Non-pigmented ciliary epithelial cell (primary cell): ENCODE measurements around the gene TMEM135.
"Not testable (repeated sequence)": the region's sequence is repeated elsewhere in the genome, so short reads cannot be mapped to it uniquely, and the experiment has no call there.

ENCODE experiments used
- DNase-seq: peaks from one replicate; pipeline ENCODE4 v3.0.0-alpha.2; 2010; ENCODE audit warnings: low read depth

Gene TMEM135

DNA sequence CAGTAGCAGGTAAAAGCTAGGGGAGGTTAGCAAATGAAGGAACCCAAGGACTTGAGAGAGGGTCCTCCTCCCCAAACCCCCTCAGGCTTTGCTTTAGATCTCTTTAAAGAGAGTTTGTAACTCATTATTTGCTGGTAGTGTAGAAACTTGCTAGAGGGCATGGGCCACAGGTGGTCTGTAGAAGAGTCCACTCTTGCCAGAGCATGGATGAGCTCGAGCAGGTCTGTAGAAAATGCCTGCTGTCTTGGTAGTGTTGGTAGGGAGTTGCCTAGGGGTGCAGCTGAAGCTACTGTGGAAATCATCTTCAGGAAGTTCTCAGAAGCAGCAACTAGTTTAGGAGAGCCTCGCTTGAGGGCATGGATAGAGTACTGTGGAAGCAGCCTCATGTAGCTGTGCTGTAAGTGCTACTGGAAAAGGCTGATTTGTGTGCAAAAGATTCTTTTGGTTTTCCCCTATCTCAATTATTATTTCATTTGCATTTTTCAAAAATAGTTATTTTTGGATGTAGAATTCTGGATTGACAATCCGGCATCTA is 104.3 kb downstream of the TMEM135 start:
- no peak for DNase-seq

DNA sequence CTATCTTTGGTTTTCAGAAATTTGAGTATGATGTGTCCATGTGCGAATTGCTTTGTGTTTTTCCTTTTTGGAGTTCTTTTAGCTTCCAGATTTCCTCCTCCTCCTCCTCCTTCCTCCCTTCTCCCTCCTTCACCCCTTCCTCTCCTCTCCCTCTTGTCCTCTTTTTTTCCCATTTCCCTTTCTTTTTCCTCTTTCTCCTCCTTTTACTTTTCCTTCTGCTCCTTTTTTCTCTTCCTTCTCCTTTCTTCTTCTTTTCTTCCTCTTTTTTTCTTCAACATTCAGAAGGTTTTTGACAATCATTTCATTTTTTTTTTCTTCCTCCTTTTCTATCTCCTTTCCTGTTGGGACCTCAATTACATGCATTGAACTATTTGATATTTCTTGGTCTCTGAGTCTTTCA is 104.9 kb downstream of the TMEM135 start:
- no peak for DNase-seq

DNA sequence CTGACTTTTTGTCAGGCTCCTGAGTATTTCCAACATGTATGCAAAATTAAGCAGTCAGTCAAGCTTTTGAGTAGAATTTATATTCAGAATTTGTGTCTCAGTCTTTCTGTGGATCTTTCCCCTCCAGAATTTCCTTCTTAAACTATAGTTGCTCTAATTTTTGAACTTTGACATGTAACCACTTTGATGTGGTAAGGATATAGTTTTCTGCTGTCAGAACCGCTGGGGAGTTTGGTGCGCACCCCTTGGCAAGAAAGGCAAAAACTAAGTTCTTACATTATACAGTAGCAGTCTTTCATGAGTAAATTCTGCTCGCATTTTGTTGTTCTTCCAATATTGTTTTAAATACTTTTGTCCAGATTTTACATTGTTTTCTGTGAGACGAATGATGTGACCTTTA is 105.9 kb downstream of the TMEM135 start:
- DNase-seq, result no peak

DNA sequence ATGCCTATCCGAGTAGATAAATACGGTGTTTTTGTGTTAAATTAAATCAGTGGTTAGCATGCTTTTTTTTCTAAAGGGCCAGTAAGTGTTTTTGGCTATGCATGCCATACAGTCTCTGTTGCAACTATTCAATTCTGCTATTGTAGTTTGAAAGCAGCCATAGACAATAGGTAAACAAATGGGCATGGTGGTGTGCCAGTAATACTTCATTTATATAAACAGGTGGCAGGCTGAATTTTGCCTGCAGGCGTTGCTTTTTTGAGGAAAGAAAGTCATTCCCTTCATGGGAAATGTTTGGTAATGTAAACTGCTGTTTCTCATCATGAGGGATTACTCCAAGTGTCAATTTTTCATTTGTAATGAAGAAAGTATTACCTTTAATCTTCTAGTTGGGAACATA is 106.5 kb downstream of the TMEM135 start:
- DNase-seq, result no peak

DNA sequence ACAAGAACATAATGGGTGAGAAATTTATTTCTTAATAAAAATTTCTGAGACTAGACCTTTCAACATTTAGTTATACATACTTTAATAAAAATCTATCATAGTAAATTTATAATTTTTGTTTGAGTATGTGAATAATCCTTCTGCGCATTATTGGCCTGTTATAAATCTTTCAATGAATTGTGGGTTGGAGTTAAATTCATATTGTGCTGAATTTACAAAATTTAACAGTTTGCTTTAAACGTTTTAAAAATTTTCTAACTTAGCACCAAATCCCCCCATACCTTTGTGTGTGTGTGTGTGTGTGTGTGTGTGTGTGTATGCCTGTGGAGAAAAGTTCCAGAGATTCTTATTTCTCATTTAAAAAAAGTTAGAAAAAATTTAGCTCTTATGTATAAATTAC is 111.0 kb downstream of the TMEM135 start:
- no peak for DNase-seq

DNA sequence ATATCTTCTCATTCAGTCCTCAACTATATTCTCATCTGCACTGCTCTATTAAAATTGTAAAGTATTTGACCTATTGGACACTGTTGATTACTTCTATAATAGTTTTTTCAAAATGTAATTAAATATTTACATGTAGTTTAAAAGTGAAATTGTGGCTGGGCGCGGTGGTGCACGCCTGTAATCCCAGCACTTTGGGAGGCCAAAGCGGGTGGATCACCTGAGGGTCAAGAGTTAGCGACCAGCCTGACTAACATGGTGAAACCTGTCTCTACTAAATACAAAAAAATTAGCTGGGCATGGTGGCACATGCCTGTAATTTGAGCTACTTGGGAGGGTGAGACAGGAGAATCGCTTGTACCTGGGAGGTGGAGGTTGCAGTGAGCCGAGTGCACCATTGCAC is 112.0 kb downstream of the TMEM135 start:
- DNase-seq, result not testable (repeated sequence)

DNA sequence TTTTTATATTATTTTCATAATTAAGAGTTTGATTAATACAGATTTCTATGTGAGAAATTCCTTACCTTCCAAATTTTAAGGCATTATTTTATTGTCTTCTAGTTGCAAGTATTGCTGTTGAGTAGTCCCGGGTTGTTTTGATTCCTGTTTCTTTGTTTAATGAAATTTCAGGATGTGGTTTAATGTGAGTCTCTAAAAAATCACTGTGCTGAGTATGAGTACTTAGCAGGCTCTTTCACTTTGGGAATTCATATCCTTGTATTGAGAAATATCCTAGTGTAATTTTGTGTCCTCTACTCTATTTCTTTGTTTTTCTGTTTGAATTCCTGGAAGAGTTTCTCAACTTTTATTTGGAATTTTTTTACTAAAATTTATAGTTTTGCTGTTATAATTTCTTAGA is 113.2 kb downstream of the TMEM135 start:
- no peak for DNase-seq

DNA sequence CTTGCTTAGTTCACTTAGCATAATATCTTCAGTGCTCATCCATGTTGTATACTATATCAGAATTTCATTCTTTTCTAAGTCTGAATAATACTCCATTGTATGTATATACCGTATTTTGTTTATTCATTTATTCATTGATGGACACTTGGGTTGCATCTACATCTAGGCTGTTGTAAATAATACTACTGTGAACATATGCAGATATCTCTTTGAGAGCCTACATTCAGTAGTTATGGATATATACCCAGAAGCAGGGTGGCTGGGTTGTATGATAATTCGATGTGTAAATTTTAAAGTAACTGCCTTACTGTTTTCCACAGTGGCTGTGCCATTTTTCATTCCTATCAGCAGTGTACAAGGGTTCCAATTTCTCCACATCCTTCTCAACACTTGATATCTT is 116.5 kb downstream of the TMEM135 start:
- no peak for DNase-seq

DNA sequence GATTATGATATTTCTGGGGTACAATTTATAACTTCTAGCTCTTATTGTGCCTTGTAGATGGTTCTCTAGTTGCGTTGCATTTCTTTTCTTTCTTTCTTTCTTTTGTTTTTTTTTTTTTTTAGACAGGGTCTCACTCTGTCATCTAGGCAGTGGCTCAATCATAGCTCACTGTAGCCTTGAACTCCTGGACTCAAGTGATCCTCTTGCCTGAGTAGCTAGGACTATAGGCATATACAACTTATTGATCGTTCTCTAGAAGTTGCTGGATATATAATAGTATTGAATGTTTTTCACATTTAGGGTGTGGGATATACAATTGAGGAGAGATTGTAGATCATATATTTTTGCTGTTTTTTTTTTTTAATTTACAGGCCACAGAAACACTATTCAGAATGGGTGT is 119.2 kb downstream of the TMEM135 start:
- DNase-seq, result no peak

DNA sequence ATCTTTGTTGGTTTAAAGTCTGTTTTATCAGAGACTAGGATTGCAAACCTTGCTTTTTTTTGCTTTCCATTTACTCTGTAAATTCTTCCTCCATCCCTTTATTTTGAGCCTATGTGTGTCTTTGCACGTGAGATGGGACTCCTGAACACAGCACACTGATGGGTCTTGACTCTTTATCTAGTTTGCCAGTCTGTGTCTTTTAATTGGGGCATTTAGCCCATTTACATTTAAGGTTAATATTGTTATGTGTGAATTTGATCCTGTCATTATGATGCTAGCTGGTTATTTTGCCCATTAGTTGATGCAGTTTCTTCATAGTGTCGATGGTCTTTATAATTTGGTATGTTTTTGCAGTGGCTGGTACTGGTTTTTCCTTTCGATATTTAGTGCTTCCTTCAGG is 131.3 kb downstream of the TMEM135 start:
- DNase-seq, result not testable (repeated sequence)

DNA sequence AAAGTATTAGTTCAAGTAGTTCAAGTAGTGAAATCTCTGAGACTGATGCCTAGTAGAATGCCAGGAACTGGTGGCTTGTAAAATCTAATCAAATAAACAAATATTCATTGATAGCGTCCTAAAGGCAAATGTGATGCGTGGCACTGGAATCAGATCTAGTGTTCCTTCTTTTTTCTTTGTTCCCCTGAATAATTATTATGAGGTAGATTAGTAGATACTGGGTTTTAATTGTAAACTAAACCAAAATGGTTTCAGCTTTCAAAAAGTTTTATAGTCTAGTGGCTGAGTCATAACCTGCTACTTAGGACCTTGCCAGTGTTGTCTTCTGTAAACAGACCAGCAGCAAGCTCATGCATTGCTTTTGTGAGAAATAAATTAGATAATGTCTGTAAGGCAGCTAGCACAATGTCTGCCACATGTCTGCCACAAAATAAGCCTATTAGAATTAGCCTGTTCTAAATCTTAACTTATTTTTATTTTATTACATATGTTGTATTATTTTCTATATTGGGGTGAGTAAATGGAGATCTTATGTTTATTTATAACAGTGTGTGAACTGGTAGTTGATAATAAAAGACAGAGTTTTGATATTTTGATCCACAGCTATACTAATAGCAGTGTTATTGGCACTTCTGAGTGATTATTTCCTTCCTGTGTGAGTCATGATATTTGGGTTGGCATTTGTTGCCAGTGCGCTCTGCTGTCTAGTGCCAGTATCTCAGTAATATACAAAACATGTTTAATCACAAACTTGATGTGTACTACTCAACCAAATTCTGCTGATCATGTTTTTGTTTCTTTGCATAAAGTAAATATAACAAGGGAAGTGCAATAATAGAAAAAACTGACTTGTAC is 135.7 kb downstream of the TMEM135 start:
- DNase-seq, result peak; percentile 41

DNA sequence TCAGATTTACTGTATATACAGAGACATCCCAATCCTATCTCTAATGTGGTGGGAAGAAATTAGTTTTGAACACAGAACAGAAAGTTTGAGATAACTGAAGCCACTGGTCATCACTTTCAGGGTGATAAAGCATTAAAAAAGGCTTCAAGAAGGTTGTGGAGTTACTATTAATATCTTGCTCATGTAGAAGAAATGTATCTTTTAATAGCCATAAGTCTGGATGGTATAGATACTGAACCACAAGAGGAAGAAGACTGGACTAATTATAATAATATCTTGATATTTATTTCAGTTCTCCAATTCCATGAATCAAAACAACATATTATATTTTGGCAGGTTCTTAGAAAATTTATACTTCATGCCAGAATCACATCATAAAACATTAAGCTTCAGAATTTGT is 137.1 kb downstream of the TMEM135 start:
- DNase-seq, result no peak

DNA sequence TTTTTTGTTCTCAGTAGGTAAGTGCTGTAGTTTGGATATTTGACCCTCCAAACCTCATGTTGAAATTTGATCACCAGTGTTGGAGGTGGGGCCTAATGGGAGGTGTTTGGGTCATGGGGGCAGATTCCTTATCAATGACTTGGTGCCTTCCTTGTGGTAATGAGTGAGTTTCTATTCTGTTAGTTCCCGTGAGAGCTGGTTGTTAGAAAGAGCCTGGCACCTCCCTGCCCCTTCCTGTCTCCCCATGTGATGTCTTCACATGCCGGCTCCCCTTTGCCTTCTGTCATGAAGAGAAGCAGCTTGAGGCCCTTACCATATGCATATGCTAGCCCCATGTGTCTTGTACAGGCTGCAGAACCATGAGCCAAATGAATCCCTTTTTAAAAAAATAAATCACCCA is 138.3 kb downstream of the TMEM135 start:
- DNase-seq, result no peak

DNA sequence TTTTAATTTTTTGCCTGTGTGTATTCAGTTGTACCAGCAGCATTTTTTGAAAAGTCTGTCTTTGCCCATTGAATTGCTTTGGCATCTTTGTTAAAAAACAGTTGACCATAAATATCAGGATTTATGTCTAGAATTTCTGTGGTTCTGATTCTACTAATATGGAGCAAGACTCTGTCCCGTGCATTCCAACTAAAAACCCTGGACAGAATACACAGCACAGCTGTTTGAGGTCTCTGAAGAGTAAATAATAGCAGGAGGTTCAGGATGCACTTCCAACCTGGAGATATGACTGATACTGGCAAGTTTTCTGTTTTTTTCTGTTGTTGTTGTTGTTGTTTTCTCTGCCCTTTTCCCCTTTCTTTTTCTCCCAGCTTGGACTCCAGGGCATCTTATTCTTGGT is 141.9 kb downstream of the TMEM135 start:
- no peak for DNase-seq

DNA sequence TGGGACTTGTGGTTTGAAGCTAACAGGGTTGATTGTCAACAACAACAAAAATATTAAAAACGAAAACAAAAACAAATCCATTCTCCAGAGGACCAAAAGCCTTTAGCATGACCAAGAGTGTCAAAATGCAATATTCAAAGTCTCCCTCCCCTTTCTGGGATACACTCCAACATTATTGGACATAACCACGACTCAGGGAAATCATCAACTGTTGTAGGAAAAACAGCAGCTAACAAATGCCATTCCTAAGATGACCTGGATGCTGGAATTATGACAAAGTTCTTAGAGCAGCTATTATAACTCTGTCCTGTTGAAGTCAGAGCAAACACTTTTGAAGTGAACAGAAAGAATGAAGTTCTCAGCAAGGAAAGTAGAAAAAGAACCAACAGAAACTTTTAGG is 143.0 kb downstream of the TMEM135 start:
- peak; percentile 5 for DNase-seq

DNA sequence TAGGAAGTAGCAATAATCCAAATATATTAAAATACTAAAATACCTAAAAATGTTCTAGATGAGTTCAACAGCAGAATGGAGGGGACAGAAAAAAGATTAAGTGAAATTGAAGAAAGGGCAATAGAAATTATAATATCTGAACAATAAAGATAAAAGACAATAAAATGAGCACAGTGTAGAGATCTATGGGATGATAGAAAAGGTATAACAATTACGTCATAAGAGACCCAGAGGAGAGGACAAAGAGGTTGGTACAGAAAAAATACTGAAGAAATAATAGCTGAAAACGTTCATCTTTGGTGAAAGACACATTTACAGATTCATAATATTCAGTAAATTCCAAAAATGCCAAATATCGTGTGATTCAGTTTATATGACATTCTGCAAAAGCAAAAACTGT is 143.4 kb downstream of the TMEM135 start:
- DNase-seq, result no peak

DNA sequence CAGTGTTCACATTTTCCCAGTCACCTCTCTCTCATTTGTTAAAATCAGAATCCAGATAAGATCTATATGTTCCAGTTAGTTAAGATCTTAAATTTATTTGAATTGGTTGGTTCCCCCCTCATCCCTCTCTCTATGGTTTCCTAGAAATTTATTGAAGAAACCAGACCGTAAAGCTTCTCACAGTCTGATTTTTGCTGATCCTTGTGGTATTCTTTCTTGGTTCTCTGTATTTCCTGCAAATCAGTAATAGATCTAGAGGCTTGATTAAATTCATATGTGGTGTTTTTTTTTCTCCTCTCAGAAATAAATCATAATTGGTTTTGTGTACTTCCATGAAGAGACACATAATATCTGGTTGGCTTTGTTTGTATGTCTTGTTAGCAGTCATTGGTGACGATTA is 147.5 kb downstream of the TMEM135 start:
- no peak for DNase-seq

DNA sequence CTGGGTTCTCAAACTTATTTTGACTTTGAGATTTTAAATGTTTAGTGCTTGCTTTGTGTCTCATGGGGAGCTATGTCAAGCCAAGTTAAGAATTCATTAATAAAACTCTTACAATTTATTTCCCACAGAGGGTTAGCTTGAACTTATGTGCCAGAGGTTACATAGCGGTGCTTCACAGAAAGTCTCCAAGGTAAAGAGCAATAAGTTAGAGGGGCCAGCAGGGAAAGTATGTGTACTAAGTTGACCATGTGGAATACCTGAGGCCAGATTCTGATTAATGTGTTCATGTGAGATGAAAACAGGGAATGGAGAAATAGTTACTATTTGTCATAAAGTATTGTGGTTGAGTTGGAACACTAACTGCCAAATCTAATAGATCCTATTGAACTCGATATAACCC is 149.3 kb downstream of the TMEM135 start:
- no peak for DNase-seq

DNA sequence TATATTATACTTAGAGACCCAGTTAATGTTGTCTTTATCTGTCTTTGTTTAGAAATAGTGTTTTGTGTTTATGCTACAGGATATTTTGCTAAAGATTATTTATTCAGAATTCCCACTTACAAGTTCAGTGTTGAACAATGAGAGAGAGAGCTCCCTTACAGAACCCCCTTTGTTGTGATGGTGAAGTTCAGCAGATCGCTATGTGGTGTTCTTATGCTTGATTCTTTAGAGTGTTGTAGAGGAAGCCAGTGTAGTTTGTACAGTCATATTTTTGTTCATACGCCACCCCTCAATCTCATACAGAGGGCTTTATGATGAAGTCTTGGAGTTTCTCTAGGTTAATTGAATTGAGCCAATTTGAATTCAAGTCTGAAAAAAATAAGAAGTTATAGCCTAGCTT is 150.2 kb downstream of the TMEM135 start:
- DNase-seq, result no peak

DNA sequence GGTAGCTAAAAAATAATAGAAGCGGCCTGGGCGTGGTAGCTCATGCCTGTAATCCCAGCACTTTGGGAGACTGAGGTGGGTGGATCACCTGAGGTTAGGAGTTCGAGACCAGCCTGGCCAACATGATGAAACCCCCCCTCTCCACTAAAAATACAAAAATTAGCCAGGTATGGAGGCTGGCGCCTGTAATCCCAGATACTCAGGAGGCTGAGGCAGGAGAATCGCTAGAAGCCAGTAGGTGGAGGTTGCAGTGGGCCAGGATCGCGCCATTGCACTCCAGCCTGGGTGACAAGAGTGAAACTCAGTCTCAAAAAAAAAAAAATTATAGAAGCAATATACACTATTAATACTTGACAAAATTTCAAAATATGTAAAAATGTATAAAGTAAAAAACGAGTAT is 150.7 kb downstream of the TMEM135 start:
- DNase-seq, result not testable (repeated sequence)

DNA sequence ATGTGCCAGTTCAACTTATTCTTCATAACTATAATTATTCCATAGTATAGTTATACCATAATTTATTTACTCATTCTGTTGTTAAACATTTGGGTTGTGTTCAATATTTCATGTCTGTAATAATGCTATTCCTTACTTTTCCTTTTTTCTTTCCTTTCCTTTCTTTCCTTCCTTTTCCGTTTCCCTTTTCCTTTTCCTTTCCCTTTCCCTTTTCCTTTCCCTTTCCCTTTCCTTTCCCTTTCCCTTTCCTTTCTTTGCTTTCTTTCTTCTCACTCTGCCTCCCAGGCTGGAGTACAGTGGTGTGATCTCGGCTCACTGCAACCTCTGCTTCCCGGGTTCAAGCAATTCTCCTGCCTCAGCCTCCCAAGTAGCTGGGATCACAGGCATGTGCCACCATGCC is 151.2 kb downstream of the TMEM135 start:
- not testable (repeated sequence) for DNase-seq

DNA sequence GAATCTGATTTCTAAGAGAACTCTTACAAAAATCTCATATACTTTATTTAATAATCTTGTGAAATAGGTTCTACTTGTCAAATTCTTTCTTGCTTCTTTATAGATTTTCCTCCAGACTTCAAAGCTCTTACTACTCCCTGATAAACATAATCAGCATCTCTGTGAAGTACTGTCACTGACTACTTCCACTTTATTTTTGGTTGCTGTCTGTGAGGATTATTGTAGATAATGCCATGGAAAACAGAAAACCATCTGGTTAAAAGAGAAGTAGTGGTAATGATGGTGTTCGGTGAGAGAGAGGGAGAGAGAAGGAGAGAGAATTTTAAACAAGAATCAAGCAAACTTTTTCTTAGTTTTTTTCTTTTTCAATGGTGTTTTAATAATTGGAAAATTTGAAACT is 152.3 kb downstream of the TMEM135 start:
- DNase-seq, result no peak

DNA sequence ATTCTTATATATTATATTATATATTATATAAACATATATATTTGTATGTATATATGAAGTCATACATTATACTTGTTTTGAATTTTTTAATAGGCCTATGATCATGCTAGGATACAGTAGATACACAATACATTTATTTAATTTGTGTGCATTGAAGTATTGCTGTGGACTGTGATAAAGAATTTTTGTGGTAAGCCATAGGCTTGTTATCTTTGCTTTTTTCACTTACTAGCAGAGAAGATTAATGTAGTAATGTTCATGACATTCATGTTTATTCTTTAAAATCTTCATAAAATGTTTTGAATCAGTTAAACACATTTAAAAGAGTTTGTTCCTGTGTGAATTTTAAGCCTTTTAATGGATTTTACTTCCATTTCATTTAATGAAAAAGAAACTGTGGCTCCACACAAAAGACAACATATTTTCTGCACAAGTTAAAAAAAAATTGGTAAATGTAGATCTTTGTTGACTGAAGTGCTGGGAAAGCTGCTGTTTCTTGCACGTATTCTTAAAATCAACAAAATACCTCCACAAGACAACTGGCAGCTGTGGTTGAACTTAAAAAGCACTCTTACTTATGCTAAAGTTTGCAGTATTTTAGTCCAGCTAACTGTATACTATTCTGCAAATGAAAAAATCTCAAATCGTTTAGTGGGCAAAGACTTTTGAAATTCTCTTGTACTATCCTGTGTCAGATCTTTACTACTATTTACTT is 156.2 kb downstream of the TMEM135 start:
- DNase-seq, result no peak
